ENCODE results near the gene CYP2C9.

GRCh38 chr10:94938383-94938782 lies at the start of gene CYP2C9:
- TF ChIP-seq TARDBP (IDR thresholded peaks at IDR 0.05; ENCODE audit: borderline replicate concordance) (no peak), ZBTB33 (IDR thresholded peaks at IDR 0.05) (no peak), REST (IDR thresholded peaks at IDR 0.05; ENCODE audit: low read depth, low read length) (no peak)
